ENCODE results near the gene PLCB2.

The PLCB2 gene

GRCh38 chr15:40252438-40253166 lies 55.1 kb downstream of the PLCB2 start:
- Histone ChIP-seq H3K36me3 (ENCODE audit: control insufficient read depth, insufficient read depth, low read length) (no peaks in the 10 kb centered on the region), H3K4me3 (ENCODE audit: low read depth, low read length) (peak overlapping the region; percentile 62), H3K9me3 (ENCODE audit: control insufficient read depth, insufficient read depth, low read length) (no peaks in the 10 kb centered on the region), H3K4me1 (ENCODE audit: control insufficient read depth, insufficient read depth, low read length) (no peaks in the 10 kb centered on the region), H3K27me3 (ENCODE audit: control insufficient read depth, insufficient read depth, low read length) (peaks cover 32% of the 10 kb centered on the region), H3K9ac (ENCODE audit: low read depth, low read length) (peak overlapping the region; percentile 47)

- H3K36me3 ChIP-seq (ENCODE audit: control insufficient read depth, insufficient read depth, low read length) = no peaks in the 10 kb centered on the region
- no peaks in the 10 kb centered on the region for H3K4me1 ChIP-seq (ENCODE audit: control insufficient read depth, insufficient read depth, low read length)
- peak overlapping the region; percentile 62 for H3K4me3 ChIP-seq (ENCODE audit: low read depth, low read length)
- H3K9ac ChIP-seq (ENCODE audit: low read depth, low read length) = no peak overlapping the region
- no peaks in the 10 kb centered on the region for H3K9me3 ChIP-seq (ENCODE audit: control insufficient read depth, insufficient read depth, low read length)
- H3K27me3 ChIP-seq (ENCODE audit: control insufficient read depth, insufficient read depth, low read length) = peaks cover 32% of the 10 kb centered on the region
Observed at GRCh38 chr15:40252141-40252437, 55.6 kb downstream of the PLCB2 start.

GRCh38 chr15:40251486-40252140 lies 56.1 kb downstream of the PLCB2 start:
- Histone ChIP-seq H3K36me3 (ENCODE audit: control insufficient read depth, insufficient read depth, low read length) (no peaks in the 10 kb centered on the region), H3K9me3 (ENCODE audit: control insufficient read depth, insufficient read depth, low read length) (no peaks in the 10 kb centered on the region), H3K4me3 (ENCODE audit: low read depth, low read length) (peak overlapping the region; percentile 62), H3K9ac (ENCODE audit: low read depth, low read length) (no peak overlapping the region), H3K27me3 (ENCODE audit: control insufficient read depth, insufficient read depth, low read length) (peaks cover 32% of the 10 kb centered on the region), H3K4me1 (ENCODE audit: control insufficient read depth, insufficient read depth, low read length) (no peaks in the 10 kb centered on the region)

GRCh38 chr15:40250771-40251483 lies 56.8 kb downstream of the PLCB2 start:
- Histone ChIP-seq H3K36me3 (ENCODE audit: control insufficient read depth, insufficient read depth, low read length) (no peaks in the 10 kb centered on the region), H3K27me3 (ENCODE audit: control insufficient read depth, insufficient read depth, low read length) (peaks cover 32% of the 10 kb centered on the region), H3K9ac (ENCODE audit: low read depth, low read length) (no peak overlapping the region), H3K9me3 (ENCODE audit: control insufficient read depth, insufficient read depth, low read length) (no peaks in the 10 kb centered on the region), H3K4me3 (ENCODE audit: low read depth, low read length) (no peak overlapping the region), H3K4me1 (ENCODE audit: control insufficient read depth, insufficient read depth, low read length) (no peaks in the 10 kb centered on the region)

- H3K36me3 ChIP-seq (ENCODE audit: control insufficient read depth, insufficient read depth, low read length) = no peaks in the 10 kb centered on the region
- peaks cover 32% of the 10 kb centered on the region for H3K27me3 ChIP-seq (ENCODE audit: control insufficient read depth, insufficient read depth, low read length)
- no peaks in the 10 kb centered on the region for H3K4me1 ChIP-seq (ENCODE audit: control insufficient read depth, insufficient read depth, low read length)
- no peak overlapping the region for H3K9ac ChIP-seq (ENCODE audit: low read depth, low read length)
- no peaks in the 10 kb centered on the region for H3K9me3 ChIP-seq (ENCODE audit: control insufficient read depth, insufficient read depth, low read length)
- no peak overlapping the region for H3K4me3 ChIP-seq (ENCODE audit: low read depth, low read length)
Observed at GRCh38 chr15:40250304-40250656, 57.5 kb downstream of the PLCB2 start.

- H3K27me3 ChIP-seq (ENCODE audit: control insufficient read depth, insufficient read depth, low read length) = peaks cover 30% of the 10 kb centered on the region
- H3K4me1 ChIP-seq (ENCODE audit: control insufficient read depth, insufficient read depth, low read length) = no peaks in the 10 kb centered on the region
- H3K9ac ChIP-seq (ENCODE audit: low read depth, low read length) = no peak overlapping the region
- H3K4me3 ChIP-seq (ENCODE audit: low read depth, low read length) = no peak overlapping the region
- no peaks in the 10 kb centered on the region for H3K36me3 ChIP-seq (ENCODE audit: control insufficient read depth, insufficient read depth, low read length)
- no peaks in the 10 kb centered on the region for H3K9me3 ChIP-seq (ENCODE audit: control insufficient read depth, insufficient read depth, low read length)
Observed at GRCh38 chr15:40249477-40250303, 58.0 kb downstream of the PLCB2 start.

- Histone ChIP-seq H3K9me3 (ENCODE audit: control insufficient read depth, insufficient read depth, low read length) (no peaks in the 10 kb centered on the region), H3K4me3 (ENCODE audit: low read depth, low read length) (no peak overlapping the region), H3K9ac (ENCODE audit: low read depth, low read length) (no peak overlapping the region), H3K27me3 (ENCODE audit: control insufficient read depth, insufficient read depth, low read length) (peaks cover 15% of the 10 kb centered on the region), H3K4me1 (ENCODE audit: control insufficient read depth, insufficient read depth, low read length) (no peaks in the 10 kb centered on the region), H3K36me3 (ENCODE audit: control insufficient read depth, insufficient read depth, low read length) (no peaks in the 10 kb centered on the region)
Observed at GRCh38 chr15:40248006-40248783, 59.5 kb downstream of the PLCB2 start.

- no peaks in the 10 kb centered on the region for H3K36me3 ChIP-seq (ENCODE audit: control insufficient read depth, insufficient read depth, low read length)
- no peak overlapping the region for H3K9ac ChIP-seq (ENCODE audit: low read depth, low read length)
- H3K4me1 ChIP-seq (ENCODE audit: control insufficient read depth, insufficient read depth, low read length) = no peaks in the 10 kb centered on the region
- peaks cover 12% of the 10 kb centered on the region for H3K27me3 ChIP-seq (ENCODE audit: control insufficient read depth, insufficient read depth, low read length)
- H3K4me3 ChIP-seq (ENCODE audit: low read depth, low read length) = no peak overlapping the region
- H3K9me3 ChIP-seq (ENCODE audit: control insufficient read depth, insufficient read depth, low read length) = no peaks in the 10 kb centered on the region
Observed at GRCh38 chr15:40247406-40247971, 60.2 kb downstream of the PLCB2 start.

GRCh38 chr15:40246496-40247280 lies 61.0 kb downstream of the PLCB2 start:
- no peaks in the 10 kb centered on the region for H3K9me3 ChIP-seq (ENCODE audit: control insufficient read depth, insufficient read depth, low read length)
- H3K27me3 ChIP-seq (ENCODE audit: control insufficient read depth, insufficient read depth, low read length) = peaks cover 7% of the 10 kb centered on the region
- H3K36me3 ChIP-seq (ENCODE audit: control insufficient read depth, insufficient read depth, low read length) = no peaks in the 10 kb centered on the region
- H3K4me3 ChIP-seq (ENCODE audit: low read depth, low read length) = no peak overlapping the region
- no peaks in the 10 kb centered on the region for H3K4me1 ChIP-seq (ENCODE audit: control insufficient read depth, insufficient read depth, low read length)
- no peak overlapping the region for H3K9ac ChIP-seq (ENCODE audit: low read depth, low read length)

GRCh38 chr15:40245666-40246450 lies 61.9 kb downstream of the PLCB2 start:
- Histone ChIP-seq H3K9me3 (ENCODE audit: control insufficient read depth, insufficient read depth, low read length) (no peaks in the 10 kb centered on the region), H3K36me3 (ENCODE audit: control insufficient read depth, insufficient read depth, low read length) (no peaks in the 10 kb centered on the region), H3K4me1 (ENCODE audit: control insufficient read depth, insufficient read depth, low read length) (no peaks in the 10 kb centered on the region), H3K9ac (ENCODE audit: low read depth, low read length) (no peak overlapping the region), H3K4me3 (ENCODE audit: low read depth, low read length) (no peak overlapping the region), H3K27me3 (ENCODE audit: control insufficient read depth, insufficient read depth, low read length) (no peaks in the 10 kb centered on the region)

All from iPS-15b (cell line).